ENCODE data around the gene E2F4. TPM values are rescaled to one million over a fixed set of nuclear protein-coding genes. Genes with fewer than 3 reads are reported as not detected.

The E2F4 gene
- total and polyA plus RNA-seq, 5 donors from 2014 or later, result 46.8 to 63.7 (median 50.3) TPM

GRCh38 chr16:67235816-67236562, 44.0 kb downstream of the E2F4 start:
- ATAC-seq (ENCODE audit: low read depth in 2 of 2), result no peak

DNA sequence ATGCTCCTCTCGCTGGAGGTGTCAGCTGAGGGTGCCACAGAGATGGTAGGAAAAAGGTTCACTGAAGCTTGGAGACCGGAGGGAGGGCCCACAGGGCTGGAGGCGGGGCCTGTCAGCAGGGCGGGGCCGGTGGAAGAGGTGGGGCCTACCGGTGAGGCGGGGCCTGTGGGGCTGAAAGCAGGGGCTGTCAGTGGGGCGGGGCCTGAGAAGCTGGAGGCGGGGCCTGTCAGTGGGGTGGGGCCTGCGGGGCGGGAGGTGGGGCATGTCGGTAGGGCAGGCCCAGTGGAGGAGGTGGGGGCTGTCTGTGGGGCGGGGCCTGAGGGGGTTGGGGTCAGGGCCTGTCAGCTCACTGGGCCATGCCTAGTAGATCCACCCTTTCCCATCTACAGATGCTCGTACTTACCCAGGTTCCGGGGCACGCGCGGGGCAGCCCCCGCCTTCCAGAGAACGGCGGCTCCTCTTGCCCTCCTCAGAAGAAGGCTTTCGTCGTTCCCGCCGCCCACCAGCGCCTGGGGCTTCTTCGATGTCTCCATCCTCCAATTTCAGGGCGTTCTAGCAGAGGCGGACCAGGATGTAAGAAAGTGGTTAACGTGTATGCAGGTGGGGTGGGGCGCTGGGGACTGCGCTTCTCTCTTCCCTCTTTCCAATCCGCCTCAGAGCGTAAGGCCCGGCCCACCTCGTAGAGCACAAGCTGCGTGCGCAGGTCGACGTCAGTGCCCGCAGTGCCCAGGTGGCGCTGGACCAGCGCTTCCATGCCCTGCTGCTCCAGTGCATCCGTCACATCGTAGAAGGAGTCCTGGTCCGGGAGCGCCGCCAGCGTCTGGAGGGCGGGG, 44.8 kb downstream of the E2F4 start:
- H3K9me3 Mint-ChIP-seq, result peaks cover 0 to 1% (median 0%) of the 10 kb centered on the region in 7 donors
- no peaks in the 10 kb centered on the region for H3K4me1 ChIP-seq (ENCODE audit: control insufficient read depth, insufficient read depth, low read length, poor library complexity, severe bottlenecking)
- peak overlapping the region in 1 of 4 donors; percentile 77 for H3K4me3 Mint-ChIP-seq
- H3K36me3 ChIP-seq (ENCODE audit: control insufficient read depth, insufficient read depth, low read length), result peaks cover 39% of the 10 kb centered on the region
- H3K27me3 Mint-ChIP-seq, result no peaks in the 10 kb centered on the region
- peaks cover 33% of the 10 kb centered on the region for H3K36me3 Mint-ChIP-seq
- no peaks in the 10 kb centered on the region for H3K9me3 ChIP-seq (ENCODE audit: control insufficient read depth in 2 of 2, low read length in 2 of 2)
- no peak overlapping the region for H3K4me3 ChIP-seq (ENCODE audit: low read depth, low read length)
- peak; percentile 64 to 69 for ATAC-seq (ENCODE audit: low read depth in 2 of 2)
- peak overlapping the region in 2 of 3 donors; percentile 29 to 78 for H3K27ac Mint-ChIP-seq
- H3K27ac ChIP-seq (ENCODE audit: insufficient read depth, low read length, poor library complexity, severe bottlenecking), result no peak overlapping the region
- DNase-seq, result peak; percentile 56 to 64 (median 57)
- H3K4me1 Mint-ChIP-seq, result peaks cover 0 to 4% (median 0%) of the 10 kb centered on the region in 4 donors
- no peaks in the 10 kb centered on the region for H3K27me3 ChIP-seq (ENCODE audit: control insufficient read depth, insufficient read depth, low read length)

More at GRCh38 chr16:67235816-67236562, 44.0 kb downstream of the E2F4 start:
- Histone ChIP-seq H3K27ac (ENCODE audit: insufficient read depth, low read length, poor library complexity, severe bottlenecking) (no peak overlapping the region), H3K36me3 (ENCODE audit: control insufficient read depth, insufficient read depth, low read length) (peaks cover 47% of the 10 kb centered on the region), H3K9me3 (ENCODE audit: control insufficient read depth in 2 of 2, low read length in 2 of 2) (no peaks in the 10 kb centered on the region), H3K27me3 (ENCODE audit: control insufficient read depth, insufficient read depth, low read length) (no peaks in the 10 kb centered on the region), H3K4me1 (ENCODE audit: control insufficient read depth, insufficient read depth, low read length, poor library complexity, severe bottlenecking) (no peaks in the 10 kb centered on the region), H3K4me3 (ENCODE audit: low read depth, low read length) (no peak overlapping the region)
- H3K36me3 Mint-ChIP-seq, result peaks cover 33% of the 10 kb centered on the region
- peaks cover 0 to 1% (median 0%) of the 10 kb centered on the region in 7 donors for H3K9me3 Mint-ChIP-seq
- H3K4me3 Mint-ChIP-seq, result peak overlapping the region in 3 of 4 donors; percentile 15 to 88 (median 77)
- H3K27ac Mint-ChIP-seq, result peak overlapping the region in 2 of 3 donors; percentile 66 to 78
- H3K4me1 Mint-ChIP-seq, result peaks cover 0 to 4% (median 0%) of the 10 kb centered on the region in 4 donors
- no peaks in the 10 kb centered on the region for H3K27me3 Mint-ChIP-seq
- DNase-seq, result peak in 2 of 3 donors; percentile 34 to 36

- H3K27ac ChIP-seq (ENCODE audit: insufficient read depth, low read length, poor library complexity, severe bottlenecking), result no peak overlapping the region
- H3K27me3 ChIP-seq (ENCODE audit: control insufficient read depth, insufficient read depth, low read length), result no peaks in the 10 kb centered on the region
- no peak overlapping the region for H3K4me3 Mint-ChIP-seq
Measured at GRCh38 chr16:67237396-67238277, 45.7 kb downstream of the E2F4 start.

GRCh38 chr16:67238278-67238575, 46.3 kb downstream of the E2F4 start:
- no peak overlapping the region for H3K27ac ChIP-seq (ENCODE audit: insufficient read depth, low read length, poor library complexity, severe bottlenecking)
- no peaks in the 10 kb centered on the region for H3K9me3 ChIP-seq (ENCODE audit: control insufficient read depth in 2 of 2, low read length in 2 of 2)
- peak overlapping the region in 2 of 3 donors; percentile 23 to 56 for H3K27ac Mint-ChIP-seq
- peaks cover 38% of the 10 kb centered on the region for H3K36me3 ChIP-seq (ENCODE audit: control insufficient read depth, insufficient read depth, low read length)
- ATAC-seq (ENCODE audit: low read depth in 2 of 2), result no peak
- H3K4me3 ChIP-seq (ENCODE audit: low read depth, low read length), result no peak overlapping the region
- H3K27me3 Mint-ChIP-seq, result no peaks in the 10 kb centered on the region
- H3K27me3 ChIP-seq (ENCODE audit: control insufficient read depth, insufficient read depth, low read length), result no peaks in the 10 kb centered on the region
- H3K4me1 Mint-ChIP-seq, result peaks cover 0 to 4% (median 3%) of the 10 kb centered on the region in 4 donors
- H3K4me1 ChIP-seq (ENCODE audit: control insufficient read depth, insufficient read depth, low read length, poor library complexity, severe bottlenecking), result no peaks in the 10 kb centered on the region
- DNase-seq, result no peak
- peaks cover 33% of the 10 kb centered on the region for H3K36me3 Mint-ChIP-seq
- H3K9me3 Mint-ChIP-seq, result peaks cover 0 to 1% (median 0%) of the 10 kb centered on the region in 7 donors
- H3K4me3 Mint-ChIP-seq, result no peak overlapping the region

More at GRCh38 chr16:67237396-67238277, 45.7 kb downstream of the E2F4 start:
- Mint-ChIP-seq H3K4me1 (peaks cover 0 to 4% (median 2%) of the 10 kb centered on the region in 4 donors), H3K27ac (peak overlapping the region in 1 of 3 donors; percentile 23), H3K27me3 (no peaks in the 10 kb centered on the region), H3K36me3 (peaks cover 33% of the 10 kb centered on the region), H3K9me3 (peaks cover 0 to 1% (median 0%) of the 10 kb centered on the region in 7 donors)
- no peaks in the 10 kb centered on the region for H3K9me3 ChIP-seq (ENCODE audit: control insufficient read depth in 2 of 2, low read length in 2 of 2)
- H3K4me3 ChIP-seq (ENCODE audit: low read depth, low read length), result no peak overlapping the region
- H3K4me1 ChIP-seq (ENCODE audit: control insufficient read depth, insufficient read depth, low read length, poor library complexity, severe bottlenecking), result no peaks in the 10 kb centered on the region
- H3K36me3 ChIP-seq (ENCODE audit: control insufficient read depth, insufficient read depth, low read length), result peaks cover 38% of the 10 kb centered on the region
- ATAC-seq (ENCODE audit: low read depth in 2 of 2), result no peak
- DNase-seq, result no peak

GRCh38 chr16:67238806-67239470, 47.0 kb downstream of the E2F4 start:
- peaks cover 37% of the 10 kb centered on the region for H3K36me3 ChIP-seq (ENCODE audit: control insufficient read depth, insufficient read depth, low read length)

GRCh38 chr16:67240506-67240905, 48.6 kb downstream of the E2F4 start:
- Histone ChIP-seq H3K36me3 (ENCODE audit: control insufficient read depth, insufficient read depth, low read length) (peaks cover 26% of the 10 kb centered on the region), H3K27me3 (ENCODE audit: control insufficient read depth, insufficient read depth, low read length) (no peaks in the 10 kb centered on the region), H3K27ac (ENCODE audit: insufficient read depth, low read length, poor library complexity, severe bottlenecking) (no peak overlapping the region), H3K9me3 (ENCODE audit: control insufficient read depth in 2 of 2, low read length in 2 of 2) (no peaks in the 10 kb centered on the region), H3K4me3 (ENCODE audit: low read depth, low read length) (no peak overlapping the region), H3K4me1 (ENCODE audit: control insufficient read depth, insufficient read depth, low read length, poor library complexity, severe bottlenecking) (peaks cover 19% of the 10 kb centered on the region)
- ATAC-seq (ENCODE audit: low read depth in 2 of 2) (no peak), DNase-seq (no peak)
- no peak overlapping the region for H3K4me3 Mint-ChIP-seq
- peaks cover 0 to 1% (median 0%) of the 10 kb centered on the region in 7 donors for H3K9me3 Mint-ChIP-seq
- peaks cover 9 to 25% (median 11%) of the 10 kb centered on the region in 4 donors for H3K4me1 Mint-ChIP-seq
- H3K27ac Mint-ChIP-seq, result no peak overlapping the region
- peaks cover 29% of the 10 kb centered on the region for H3K36me3 Mint-ChIP-seq
- no peaks in the 10 kb centered on the region for H3K27me3 Mint-ChIP-seq

More at GRCh38 chr16:67238806-67239470, 47.0 kb downstream of the E2F4 start:
- ATAC-seq (ENCODE audit: low read depth in 2 of 2) (no peak), DNase-seq (no peak)
- peak overlapping the region in 1 of 3 donors; percentile 56 for H3K27ac Mint-ChIP-seq
- H3K27ac ChIP-seq (ENCODE audit: insufficient read depth, low read length, poor library complexity, severe bottlenecking), result no peak overlapping the region
- no peaks in the 10 kb centered on the region for H3K27me3 Mint-ChIP-seq
- H3K4me3 Mint-ChIP-seq, result no peak overlapping the region
- peaks cover 0 to 9% (median 3%) of the 10 kb centered on the region in 4 donors for H3K4me1 Mint-ChIP-seq
- H3K36me3 Mint-ChIP-seq, result peaks cover 29% of the 10 kb centered on the region
- no peak overlapping the region for H3K4me3 ChIP-seq (ENCODE audit: low read depth, low read length)
- H3K4me1 ChIP-seq (ENCODE audit: control insufficient read depth, insufficient read depth, low read length, poor library complexity, severe bottlenecking), result peaks cover 4% of the 10 kb centered on the region
- no peaks in the 10 kb centered on the region for H3K27me3 ChIP-seq (ENCODE audit: control insufficient read depth, insufficient read depth, low read length)
- H3K9me3 Mint-ChIP-seq, result peaks cover 0 to 1% (median 0%) of the 10 kb centered on the region in 7 donors
- H3K9me3 ChIP-seq (ENCODE audit: control insufficient read depth in 2 of 2, low read length in 2 of 2), result no peaks in the 10 kb centered on the region

Data from CD4-positive, CD25-positive, alpha-beta regulatory T cell (primary cell).